Epithelial cell of esophagus (primary cell): ENCODE measurements around the gene C1orf198.
A peak's percentile ranks its signal among the peaks of the same experiment; 100 is the strongest.

ENCODE experiments used
- DNase-seq: peaks from one replicate; pipeline ENCODE4 v3.0.0; 2010; ENCODE audit warnings: low read depth
- H3K4me3 ChIP-seq: 2 replicates; pipeline ENCODE4 v1.5.1; 2011; ENCODE audit warnings: mild to moderate bottlenecking, low read length, control low read depth
- CTCF ChIP-seq: IDR thresholded peaks from 2 replicates; pipeline ENCODE4 v1.5.1; 2011; ENCODE audit warnings: low read depth, mild to moderate bottlenecking, low read length, control low read depth, inconsistent platforms; ENCODE audit not compliant: insufficient read depth; ENCODE audit errors: missing control alignments

Gene C1orf198

GRCh38 chr1:230797942-230798365 lies 70.4 kb downstream of the C1orf198 start:
- TF ChIP-seq CTCF = peak; percentile 72
- peak; percentile 58 for DNase-seq
- no peak overlapping the region for H3K4me3 ChIP-seq

GRCh38 chr1:230797376-230797920 lies 70.9 kb downstream of the C1orf198 start:
- H3K4me3 ChIP-seq = no peak overlapping the region
- no peak for TF ChIP-seq CTCF
- no peak for DNase-seq

- no peak for DNase-seq
- no peak overlapping the region for H3K4me3 ChIP-seq
- no peak for TF ChIP-seq CTCF
Observed at GRCh38 chr1:230796626-230797025, 71.7 kb downstream of the C1orf198 start.

- DNase-seq = no peak
- TF ChIP-seq CTCF = no peak
- no peak overlapping the region for H3K4me3 ChIP-seq
Observed at GRCh38 chr1:230794871-230795605, 73.3 kb downstream of the C1orf198 start.

GRCh38 chr1:230794431-230794830 lies 73.9 kb downstream of the C1orf198 start:
- H3K4me3 ChIP-seq = no peak overlapping the region
- TF ChIP-seq CTCF = no peak
- DNase-seq = no peak

- H3K4me3 ChIP-seq = no peak overlapping the region
- no peak for DNase-seq
- no peak for TF ChIP-seq CTCF
Observed at GRCh38 chr1:230793463-230793745, 74.9 kb downstream of the C1orf198 start.
